HepG2 (cell line): ENCODE data around the gene KISS1R. TPM values are rescaled to one million over a fixed set of nuclear protein-coding genes. Genes with fewer than 3 reads are reported as not detected.

ENCODE experiments used
- BRCA1 ChIP-seq: sonication (generic); formaldehyde crosslinking; IDR thresholded peaks from 2 replicates; pipeline ENCODE4 v1.4.0; 2020; ENCODE audit warnings: missing genetic modification reagents
- GATAD1 ChIP-seq: IDR thresholded peaks from 2 replicates; pipeline ENCODE4 v1.6.1; 2016; ENCODE audit warnings: missing genetic modification reagents, missing compliant biosample characterization
- GTF3A ChIP-seq: sonication (generic); formaldehyde crosslinking; conservative IDR thresholded peaks from 2 replicates; pipeline ENCODE4 v1.4.0; 2020; ENCODE audit warnings: mild to moderate bottlenecking, missing genetic modification reagents
- HMG20B ChIP-seq: conservative IDR thresholded peaks from 2 replicates; pipeline ENCODE4 v1.6.1; 2016; ENCODE audit warnings: missing genetic modification reagents, missing compliant biosample characterization
- HMGA1 ChIP-seq: sonication (generic); formaldehyde crosslinking; conservative IDR thresholded peaks from 2 replicates; pipeline ENCODE4 v1.4.0; 2020; ENCODE audit warnings: missing genetic modification reagents
- HNRNPK ChIP-seq: fragments of 200-400 bp; formaldehyde crosslinking; IDR thresholded peaks from 2 replicates; pipeline ENCODE4 v1.6.1; 2018; ENCODE audit warnings: low read length, low read depth, moderate library complexity, mild to moderate bottlenecking; ENCODE audit not compliant: poor library complexity, severe bottlenecking
- HNRNPLL ChIP-seq: fragments of 200-400 bp; formaldehyde crosslinking; IDR thresholded peaks from 2 replicates; pipeline ENCODE4 v1.6.1; 2017; ENCODE audit warnings: mild to moderate bottlenecking, low read depth, low read length; ENCODE audit not compliant: poor library complexity, severe bottlenecking
- KMT2B ChIP-seq: IDR thresholded peaks from 2 replicates; pipeline ENCODE4 v1.6.1; 2016; ENCODE audit warnings: missing genetic modification reagents, missing compliant biosample characterization
- POLR2A ChIP-seq, 2 experiments: IDR thresholded peaks; 2 replicates each; pipeline ENCODE4 v1.6.1; 2011; ENCODE audit warnings: low read depth in 2 of 2, low read length in 2 of 2, mild to moderate bottlenecking in 1 of 2, moderate library complexity in 1 of 2; ENCODE audit not compliant: insufficient read depth in 1 of 2
- RBM22 ChIP-seq: fragments of 200-400 bp; formaldehyde crosslinking; optimal IDR thresholded peaks from 2 replicates; pipeline ENCODE3; 2017; ENCODE audit warnings: mild to moderate bottlenecking, low read length, moderate library complexity
- ZBTB20 ChIP-seq: sonication (generic); formaldehyde crosslinking; IDR thresholded peaks from 2 replicates; pipeline ENCODE4 v1.8.1; 2023; ENCODE audit warnings: missing genetic modification reagents, low read depth, mild to moderate bottlenecking, borderline replicate concordance
- ZFP36L1 ChIP-seq: sonication (generic); formaldehyde crosslinking; IDR thresholded peaks from 2 replicates; pipeline ENCODE4 v1.8.0; 2022; ENCODE audit warnings: mild to moderate bottlenecking, missing genetic modification reagents, moderate library complexity
- ZNF33B ChIP-seq: sonication (generic); formaldehyde crosslinking; IDR thresholded peaks from 2 replicates; pipeline ENCODE4 v1.5.1; 2020; ENCODE audit warnings: mild to moderate bottlenecking, missing genetic modification reagents
- ZNF468 ChIP-seq: sonication (generic); formaldehyde crosslinking; IDR thresholded peaks from 2 replicates; pipeline ENCODE4 v1.8.0; 2022; ENCODE audit warnings: mild to moderate bottlenecking, moderate library complexity, missing genetic modification reagents
- polyA plus RNA-seq, 8 experiments: library from polyadenylated mRNA; depleted of rRNA in 3 of 8; stranded (reverse) in 7 of 8; unstranded in 1 of 8; fragments of >200 nt; fragmentation: Illumina TruSeq in 4 of 8; extraction: Trizol in 4 of 8; gene quantifications; 2 replicates each; pipeline versions ENCODE4 v1.2.1 to v1.2.3, GENCODE V29; 2011 to 2016; ENCODE audit warnings: low read depth in 4 of 8, missing spikeins in 1 of 8, mixed read lengths in 1 of 8; ENCODE audit not compliant: insufficient read depth in 1 of 8
- total RNA-seq, 5 experiments: library from RNA; depleted of rRNA; stranded (reverse); fragments of >200 nt; fragmentation: Illumina TruSeq; extraction: Trizol; gene quantifications; 2 replicates each; pipeline ENCODE4 v1.2.3, GENCODE V29; 2016; ENCODE audit warnings: low read depth in 1 of 5
- TF ChIP-seq, protein P1 (sequence below): sonication (generic); formaldehyde crosslinking; IDR thresholded peaks from 2 replicates; pipeline ENCODE4 v1.4.0; 2020; ENCODE audit warnings: missing genetic modification reagents
- TF ChIP-seq, protein P2 (sequence below): sonication (generic); formaldehyde crosslinking; IDR thresholded peaks from 2 replicates; pipeline ENCODE4 v1.5.0; 2020; ENCODE audit warnings: mild to moderate bottlenecking, missing genetic modification reagents, moderate library complexity
- TF ChIP-seq, protein P3 (sequence below): sonication (generic); formaldehyde crosslinking; conservative IDR thresholded peaks from 2 replicates; pipeline ENCODE4 v1.8.0; 2022; ENCODE audit warnings: missing genetic modification reagents
- TF ChIP-seq, protein P4 (sequence below): sonication (generic); formaldehyde crosslinking; conservative IDR thresholded peaks from 2 replicates; pipeline ENCODE4 v1.8.1; 2023; ENCODE audit warnings: missing genetic modification reagents
- TF ChIP-seq, protein P5 (sequence below): sonication (generic); formaldehyde crosslinking; conservative IDR thresholded peaks from 2 replicates; pipeline ENCODE4 v1.8.0; 2022; ENCODE audit warnings: low read depth, missing genetic modification reagents

The KISS1R gene
- total and polyA plus RNA-seq, 2 of the 13 experiments (the other 11 are each of a cell fraction or from before 2014, with no cell fraction given) = 1.1 to 10.2 TPM

DNA sequence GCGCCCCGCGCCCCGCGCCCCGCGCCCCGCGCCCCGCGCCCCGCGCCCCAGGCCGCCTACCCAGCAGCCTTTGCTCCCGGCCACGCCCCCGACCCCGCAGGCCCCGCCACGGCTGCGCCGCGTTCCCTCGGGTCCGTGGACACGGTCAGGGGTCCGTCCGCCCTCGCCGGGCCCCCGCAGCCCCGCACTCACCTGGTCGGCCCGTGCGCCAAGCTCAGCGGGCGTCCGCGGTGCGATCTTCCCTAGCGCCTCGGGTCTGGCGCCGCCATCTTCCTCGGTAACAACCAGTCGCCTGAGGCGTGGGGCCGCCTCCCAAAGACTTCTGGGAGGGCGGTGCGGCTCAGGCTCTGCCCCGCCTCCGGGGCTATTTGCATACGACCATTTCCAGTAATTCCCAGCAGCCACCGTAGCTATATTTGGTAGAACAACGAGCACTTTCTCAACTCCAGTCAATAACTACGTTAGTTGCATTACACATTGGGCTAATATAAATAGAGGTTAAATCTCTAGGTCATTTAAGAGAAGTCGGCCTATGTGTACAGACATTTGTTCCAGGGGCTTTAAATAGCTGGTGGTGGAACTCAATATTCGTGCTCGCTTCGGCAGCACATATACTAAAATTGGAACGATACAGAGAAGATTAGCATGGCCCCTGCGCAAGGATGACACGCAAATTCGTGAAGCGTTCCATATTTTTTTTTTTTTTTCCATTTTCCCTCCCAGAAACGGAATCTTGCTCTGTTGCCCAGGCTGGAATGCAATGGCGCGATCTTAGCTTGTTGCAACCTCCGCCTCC, 24.0 kb upstream of the KISS1R start, which contains the start of the genes MED16 and RNU6-9 (continued):
- TF ChIP-seq, protein P1, sequence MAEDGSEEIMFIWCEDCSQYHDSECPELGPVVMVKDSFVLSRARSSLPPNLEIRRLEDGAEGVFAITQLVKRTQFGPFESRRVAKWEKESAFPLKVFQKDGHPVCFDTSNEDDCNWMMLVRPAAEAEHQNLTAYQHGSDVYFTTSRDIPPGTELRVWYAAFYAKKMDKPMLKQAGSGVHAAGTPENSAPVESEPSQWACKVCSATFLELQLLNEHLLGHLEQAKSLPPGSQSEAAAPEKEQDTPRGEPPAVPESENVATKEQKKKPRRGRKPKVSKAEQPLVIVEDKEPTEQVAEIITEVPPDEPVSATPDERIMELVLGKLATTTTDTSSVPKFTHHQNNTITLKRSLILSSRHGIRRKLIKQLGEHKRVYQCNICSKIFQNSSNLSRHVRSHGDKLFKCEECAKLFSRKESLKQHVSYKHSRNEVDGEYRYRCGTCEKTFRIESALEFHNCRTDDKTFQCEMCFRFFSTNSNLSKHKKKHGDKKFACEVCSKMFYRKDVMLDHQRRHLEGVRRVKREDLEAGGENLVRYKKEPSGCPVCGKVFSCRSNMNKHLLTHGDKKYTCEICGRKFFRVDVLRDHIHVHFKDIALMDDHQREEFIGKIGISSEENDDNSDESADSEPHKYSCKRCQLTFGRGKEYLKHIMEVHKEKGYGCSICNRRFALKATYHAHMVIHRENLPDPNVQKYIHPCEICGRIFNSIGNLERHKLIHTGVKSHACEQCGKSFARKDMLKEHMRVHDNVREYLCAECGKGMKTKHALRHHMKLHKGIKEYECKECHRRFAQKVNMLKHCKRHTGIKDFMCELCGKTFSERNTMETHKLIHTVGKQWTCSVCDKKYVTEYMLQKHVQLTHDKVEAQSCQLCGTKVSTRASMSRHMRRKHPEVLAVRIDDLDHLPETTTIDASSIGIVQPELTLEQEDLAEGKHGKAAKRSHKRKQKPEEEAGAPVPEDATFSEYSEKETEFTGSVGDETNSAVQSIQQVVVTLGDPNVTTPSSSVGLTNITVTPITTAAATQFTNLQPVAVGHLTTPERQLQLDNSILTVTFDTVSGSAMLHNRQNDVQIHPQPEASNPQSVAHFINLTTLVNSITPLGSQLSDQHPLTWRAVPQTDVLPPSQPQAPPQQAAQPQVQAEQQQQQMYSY = no peak
- no peak for TF ChIP-seq RBM22
- TF ChIP-seq, protein P2, sequence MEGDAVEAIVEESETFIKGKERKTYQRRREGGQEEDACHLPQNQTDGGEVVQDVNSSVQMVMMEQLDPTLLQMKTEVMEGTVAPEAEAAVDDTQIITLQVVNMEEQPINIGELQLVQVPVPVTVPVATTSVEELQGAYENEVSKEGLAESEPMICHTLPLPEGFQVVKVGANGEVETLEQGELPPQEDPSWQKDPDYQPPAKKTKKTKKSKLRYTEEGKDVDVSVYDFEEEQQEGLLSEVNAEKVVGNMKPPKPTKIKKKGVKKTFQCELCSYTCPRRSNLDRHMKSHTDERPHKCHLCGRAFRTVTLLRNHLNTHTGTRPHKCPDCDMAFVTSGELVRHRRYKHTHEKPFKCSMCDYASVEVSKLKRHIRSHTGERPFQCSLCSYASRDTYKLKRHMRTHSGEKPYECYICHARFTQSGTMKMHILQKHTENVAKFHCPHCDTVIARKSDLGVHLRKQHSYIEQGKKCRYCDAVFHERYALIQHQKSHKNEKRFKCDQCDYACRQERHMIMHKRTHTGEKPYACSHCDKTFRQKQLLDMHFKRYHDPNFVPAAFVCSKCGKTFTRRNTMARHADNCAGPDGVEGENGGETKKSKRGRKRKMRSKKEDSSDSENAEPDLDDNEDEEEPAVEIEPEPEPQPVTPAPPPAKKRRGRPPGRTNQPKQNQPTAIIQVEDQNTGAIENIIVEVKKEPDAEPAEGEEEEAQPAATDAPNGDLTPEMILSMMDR (CRISPR knock-in tag) = no peak
- TF ChIP-seq, protein P3, sequence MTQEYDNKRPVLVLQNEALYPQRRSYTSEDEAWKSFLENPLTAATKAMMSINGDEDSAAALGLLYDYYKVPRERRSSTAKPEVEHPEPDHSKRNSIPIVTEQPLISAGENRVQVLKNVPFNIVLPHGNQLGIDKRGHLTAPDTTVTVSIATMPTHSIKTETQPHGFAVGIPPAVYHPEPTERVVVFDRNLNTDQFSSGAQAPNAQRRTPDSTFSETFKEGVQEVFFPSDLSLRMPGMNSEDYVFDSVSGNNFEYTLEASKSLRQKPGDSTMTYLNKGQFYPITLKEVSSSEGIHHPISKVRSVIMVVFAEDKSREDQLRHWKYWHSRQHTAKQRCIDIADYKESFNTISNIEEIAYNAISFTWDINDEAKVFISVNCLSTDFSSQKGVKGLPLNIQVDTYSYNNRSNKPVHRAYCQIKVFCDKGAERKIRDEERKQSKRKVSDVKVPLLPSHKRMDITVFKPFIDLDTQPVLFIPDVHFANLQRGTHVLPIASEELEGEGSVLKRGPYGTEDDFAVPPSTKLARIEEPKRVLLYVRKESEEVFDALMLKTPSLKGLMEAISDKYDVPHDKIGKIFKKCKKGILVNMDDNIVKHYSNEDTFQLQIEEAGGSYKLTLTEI (CRISPR knock-in tag) = no peak
- TF ChIP-seq ZFP36L1 (CRISPR knock-in tag) = 0 out of 2 replicates have a peak, but pooled peaks have one; percentile 28
- no peak for TF ChIP-seq GTF3A (CRISPR knock-in tag)
- TF ChIP-seq POLR2A (IDR thresholded peaks at IDR 0.05; ENCODE audit: insufficient read depth in 1 of 2, low read depth in 2 of 2, low read length in 2 of 2) = peak; percentile 78 to 84
- no peak for TF ChIP-seq HNRNPK
- TF ChIP-seq HMG20B = no peak
- TF ChIP-seq ZBTB20 = no peak
- TF ChIP-seq, protein P4, sequence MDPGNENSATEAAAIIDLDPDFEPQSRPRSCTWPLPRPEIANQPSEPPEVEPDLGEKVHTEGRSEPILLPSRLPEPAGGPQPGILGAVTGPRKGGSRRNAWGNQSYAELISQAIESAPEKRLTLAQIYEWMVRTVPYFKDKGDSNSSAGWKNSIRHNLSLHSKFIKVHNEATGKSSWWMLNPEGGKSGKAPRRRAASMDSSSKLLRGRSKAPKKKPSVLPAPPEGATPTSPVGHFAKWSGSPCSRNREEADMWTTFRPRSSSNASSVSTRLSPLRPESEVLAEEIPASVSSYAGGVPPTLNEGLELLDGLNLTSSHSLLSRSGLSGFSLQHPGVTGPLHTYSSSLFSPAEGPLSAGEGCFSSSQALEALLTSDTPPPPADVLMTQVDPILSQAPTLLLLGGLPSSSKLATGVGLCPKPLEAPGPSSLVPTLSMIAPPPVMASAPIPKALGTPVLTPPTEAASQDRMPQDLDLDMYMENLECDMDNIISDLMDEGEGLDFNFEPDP (CRISPR knock-in tag) = no peak
- TF ChIP-seq KMT2B (CRISPR knock-in tag) = 0 out of 2 replicates have a peak, but pooled peaks have one; percentile 26
- TF ChIP-seq BRCA1 (CRISPR knock-in tag) = no peak
- no peak for TF ChIP-seq ZNF468 (CRISPR knock-in tag)
- TF ChIP-seq ZNF33B (CRISPR knock-in tag) = no peak
- TF ChIP-seq, protein P5, sequence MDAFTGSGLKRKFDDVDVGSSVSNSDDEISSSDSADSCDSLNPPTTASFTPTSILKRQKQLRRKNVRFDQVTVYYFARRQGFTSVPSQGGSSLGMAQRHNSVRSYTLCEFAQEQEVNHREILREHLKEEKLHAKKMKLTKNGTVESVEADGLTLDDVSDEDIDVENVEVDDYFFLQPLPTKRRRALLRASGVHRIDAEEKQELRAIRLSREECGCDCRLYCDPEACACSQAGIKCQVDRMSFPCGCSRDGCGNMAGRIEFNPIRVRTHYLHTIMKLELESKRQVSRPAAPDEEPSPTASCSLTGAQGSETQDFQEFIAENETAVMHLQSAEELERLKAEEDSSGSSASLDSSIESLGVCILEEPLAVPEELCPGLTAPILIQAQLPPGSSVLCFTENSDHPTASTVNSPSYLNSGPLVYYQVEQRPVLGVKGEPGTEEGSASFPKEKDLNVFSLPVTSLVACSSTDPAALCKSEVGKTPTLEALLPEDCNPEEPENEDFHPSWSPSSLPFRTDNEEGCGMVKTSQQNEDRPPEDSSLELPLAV (CRISPR knock-in tag) = no peak
- peak; percentile 79 for TF ChIP-seq GATAD1
- TF ChIP-seq HNRNPLL = no peak
- TF ChIP-seq HMGA1 (CRISPR knock-in tag) = no peak
